Fibroblast of villous mesenchyme (primary cell): ENCODE results near the gene SLC22A4. TPM values are rescaled to one million over a fixed set of nuclear protein-coding genes. Genes with fewer than 3 reads are reported as not detected.

Source experiments
- DNase-seq: peaks from one replicate; pipeline ENCODE4 v3.0.0-alpha.2; 2010; ENCODE audit warnings: low read depth
- H3K4me3 ChIP-seq: 2 replicates; pipeline ENCODE4 v1.5.1; 2011; ENCODE audit warnings: low read depth, mild to moderate bottlenecking, low read length
- CTCF ChIP-seq: IDR thresholded peaks from 2 replicates; pipeline ENCODE4 v1.5.1; 2012; ENCODE audit warnings: low read depth, mild to moderate bottlenecking, low read length; ENCODE audit not compliant: insufficient read depth
- total RNA-seq: library from RNA; depleted of rRNA; stranded (reverse); fragments of >200 nt; gene quantifications from 2 replicates; pipeline ENCODE4 v1.2.3, GENCODE V29; 2012

The SLC22A4 gene
- total RNA-seq, 1 donor, result 16.4 TPM

- no peak for TF ChIP-seq CTCF
- no peak for DNase-seq
- H3K4me3 ChIP-seq, result no peak overlapping the region
These were observed 19.8 kb downstream of the SLC22A4 start for GRCh38 chr5:132313961-132314432.

DNA sequence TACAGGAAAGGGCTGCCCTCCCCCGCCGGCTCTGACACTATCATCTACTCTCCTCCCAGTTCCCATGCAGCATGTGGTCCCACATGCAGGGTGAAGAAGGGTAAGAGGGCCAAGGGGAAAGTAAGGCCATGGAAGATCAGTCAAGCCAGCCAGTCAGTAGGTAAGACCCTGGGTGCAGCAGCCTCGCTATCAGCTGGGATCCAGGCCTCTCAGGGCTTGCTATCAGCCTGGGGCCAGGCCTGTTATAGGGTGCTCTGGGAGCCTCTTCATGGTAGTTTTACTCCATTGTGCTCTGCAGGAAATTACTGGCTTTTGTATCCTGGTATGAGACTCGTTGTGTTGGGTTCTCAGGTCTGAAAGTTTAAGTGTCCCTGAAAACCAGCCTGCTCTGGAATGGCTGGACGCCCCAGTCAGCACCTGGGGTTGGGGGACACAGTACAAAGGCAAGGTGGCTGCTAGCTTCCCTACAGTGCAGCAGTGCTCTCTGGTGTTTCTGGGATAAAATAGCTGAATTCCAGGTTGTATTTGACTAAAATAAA is 21.4 kb downstream of the SLC22A4 start:
- H3K4me3 ChIP-seq, result no peak overlapping the region
- no peak for TF ChIP-seq CTCF

GRCh38 chr5:132319975-132320374 is 25.8 kb downstream of the SLC22A4 start:
- no peak overlapping the region for H3K4me3 ChIP-seq
- DNase-seq, result no peak
- no peak for TF ChIP-seq CTCF

More for the DNA sequence above, 21.4 kb downstream of the SLC22A4 start:
- DNase-seq, result no peak

- no peak for TF ChIP-seq CTCF
- H3K4me3 ChIP-seq, result no peak overlapping the region
- DNase-seq, result no peak
These were observed 27.0 kb downstream of the SLC22A4 start for GRCh38 chr5:132321109-132321721.

DNA sequence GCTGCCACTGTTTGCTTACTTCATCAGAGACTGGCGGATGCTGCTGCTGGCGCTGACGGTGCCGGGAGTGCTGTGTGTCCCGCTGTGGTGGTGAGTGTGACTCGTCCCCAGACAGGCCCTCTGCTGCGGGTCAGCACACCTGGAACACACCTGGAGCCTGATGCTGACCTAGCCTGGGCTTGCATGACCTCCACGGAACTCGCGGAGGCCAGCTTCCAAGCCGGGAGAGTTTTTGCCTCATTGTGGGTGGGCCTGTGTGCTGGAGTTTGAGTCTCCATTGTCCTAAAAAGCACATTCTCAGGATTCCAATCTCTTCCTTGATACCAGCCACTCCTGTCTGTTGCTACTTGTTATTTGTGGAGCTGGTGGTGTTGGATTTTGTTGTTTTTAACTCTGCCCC is 28.1 kb downstream of the SLC22A4 start:
- TF ChIP-seq CTCF, result no peak
- H3K4me3 ChIP-seq, result no peak overlapping the region
- no peak for DNase-seq

- H3K4me3 ChIP-seq, result no peak overlapping the region
- DNase-seq, result no peak
- no peak for TF ChIP-seq CTCF
These were observed 29.0 kb downstream of the SLC22A4 start for GRCh38 chr5:132323202-132323601.

GRCh38 chr5:132325691-132326090 is 31.5 kb downstream of the SLC22A4 start:
- TF ChIP-seq CTCF, result no peak
- H3K4me3 ChIP-seq, result no peak overlapping the region
- no peak for DNase-seq
